Mesodermal cell (in vitro differentiated cells): ENCODE measurements around the gene MOGAT3.

ENCODE experiments used
- H3K27ac ChIP-seq: 2 replicates; pipeline ENCODE4 v1.7.0; 2013; ENCODE audit warnings: mild to moderate bottlenecking, low read depth, low read length, moderate library complexity; ENCODE audit not compliant: severe bottlenecking
- H3K36me3 ChIP-seq: 2 replicates; pipeline ENCODE4 v1.7.1; 2013; ENCODE audit warnings: mild to moderate bottlenecking, low read length, moderate library complexity; ENCODE audit not compliant: control insufficient read depth, insufficient read depth
- H3K4me1 ChIP-seq: one replicate; pipeline ENCODE4 v1.7.1; 2013; ENCODE audit warnings: mild to moderate bottlenecking, low read length; ENCODE audit not compliant: insufficient read depth, control insufficient read depth, poor library complexity, severe bottlenecking
- H3K4me3 ChIP-seq: 2 replicates; pipeline ENCODE4 v1.7.0; 2013; ENCODE audit warnings: low read length, control low read depth, mild to moderate bottlenecking; ENCODE audit not compliant: insufficient read depth, poor library complexity, severe bottlenecking; ENCODE audit errors: extremely low read depth
- H3K9me3 ChIP-seq: 2 replicates; pipeline ENCODE4 v1.7.1; 2013; ENCODE audit warnings: mild to moderate bottlenecking, low read length, moderate library complexity; ENCODE audit not compliant: control insufficient read depth
- WGBS, 2 experiments: methylation state at CpG; one replicate each; pipeline ENCODE4 v1.1.5; 2013; ENCODE audit warnings: missing lambda C conversion rate in 2 of 2; ENCODE audit not compliant: insufficient coverage in 2 of 2; 5-methylcytosine and 5-hydroxymethylcytosine counted together

MOGAT3 gene

GRCh38 chr7:101165075-101165957 lies 35.5 kb downstream of the MOGAT3 start, which contains the start of gene VGF:
TSS of gene VGF (minus strand) at chr7:101165569. CDS start at chr7:101164843, 726 bp downstream.
- H3K4me3 ChIP-seq: peak within 1 kb of the TSS; percentile 47
- peaks cover 61% of the 10 kb centered on the region for H3K4me1 ChIP-seq
- WGBS, 2 experiments: 0 to 1% methylated on average over 58 to 67 of the region's 74 CpGs
- H3K27ac ChIP-seq: peak within 1 kb of the TSS; percentile 11
- peaks cover 3% of the 10 kb centered on the region for H3K36me3 ChIP-seq
- H3K9me3 ChIP-seq: no peaks in the 10 kb centered on the region

DNA sequence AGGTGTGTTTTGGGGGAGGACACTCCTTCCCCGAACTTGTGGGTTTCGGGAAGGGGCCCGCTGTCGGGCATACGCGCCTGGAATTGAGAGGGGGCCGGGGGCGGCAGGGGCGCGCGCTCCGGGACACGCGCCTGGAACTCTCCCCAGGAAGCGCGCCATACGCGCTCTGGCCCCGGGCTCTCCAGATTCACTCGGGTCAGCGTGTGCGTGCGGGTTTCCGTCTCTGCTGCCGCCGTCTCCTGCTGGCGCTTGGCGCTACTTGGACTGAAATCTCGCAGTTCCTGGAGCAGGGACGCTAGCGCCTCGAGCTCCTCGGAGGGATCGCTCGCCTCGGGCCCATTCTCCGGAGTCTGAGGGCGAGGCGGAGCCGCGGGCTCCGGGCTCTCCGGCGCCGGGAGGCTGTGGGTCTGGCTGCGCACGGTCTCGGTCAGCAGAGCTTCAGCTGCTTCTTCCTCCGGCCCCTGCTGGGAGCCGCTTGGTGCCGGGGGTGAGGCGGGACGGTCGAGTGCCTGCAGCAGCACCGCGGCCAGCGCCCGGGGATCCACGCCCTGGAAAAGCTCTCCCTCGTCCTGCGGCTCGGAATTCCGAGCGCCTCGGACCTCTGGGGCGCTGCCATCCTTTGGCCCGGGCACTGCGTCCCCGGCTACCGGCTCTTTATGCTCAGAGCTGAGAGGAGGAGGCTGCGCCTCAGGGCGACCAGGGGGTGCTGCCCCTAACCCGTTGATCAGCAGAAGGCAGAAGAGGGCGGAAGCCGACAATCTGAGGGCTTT lies 36.6 kb downstream of the MOGAT3 start:
- Histone ChIP-seq H3K36me3 (peaks cover 8% of the 10 kb centered on the region), H3K4me1 (peaks cover 58% of the 10 kb centered on the region), H3K27ac (no peak overlapping the region), H3K4me3 (peak overlapping the region; percentile 47), H3K9me3 (no peaks in the 10 kb centered on the region)
- WGBS, 2 experiments: 0 to 1% methylated on average over 72 to 74 of the region's 75 CpGs

DNA sequence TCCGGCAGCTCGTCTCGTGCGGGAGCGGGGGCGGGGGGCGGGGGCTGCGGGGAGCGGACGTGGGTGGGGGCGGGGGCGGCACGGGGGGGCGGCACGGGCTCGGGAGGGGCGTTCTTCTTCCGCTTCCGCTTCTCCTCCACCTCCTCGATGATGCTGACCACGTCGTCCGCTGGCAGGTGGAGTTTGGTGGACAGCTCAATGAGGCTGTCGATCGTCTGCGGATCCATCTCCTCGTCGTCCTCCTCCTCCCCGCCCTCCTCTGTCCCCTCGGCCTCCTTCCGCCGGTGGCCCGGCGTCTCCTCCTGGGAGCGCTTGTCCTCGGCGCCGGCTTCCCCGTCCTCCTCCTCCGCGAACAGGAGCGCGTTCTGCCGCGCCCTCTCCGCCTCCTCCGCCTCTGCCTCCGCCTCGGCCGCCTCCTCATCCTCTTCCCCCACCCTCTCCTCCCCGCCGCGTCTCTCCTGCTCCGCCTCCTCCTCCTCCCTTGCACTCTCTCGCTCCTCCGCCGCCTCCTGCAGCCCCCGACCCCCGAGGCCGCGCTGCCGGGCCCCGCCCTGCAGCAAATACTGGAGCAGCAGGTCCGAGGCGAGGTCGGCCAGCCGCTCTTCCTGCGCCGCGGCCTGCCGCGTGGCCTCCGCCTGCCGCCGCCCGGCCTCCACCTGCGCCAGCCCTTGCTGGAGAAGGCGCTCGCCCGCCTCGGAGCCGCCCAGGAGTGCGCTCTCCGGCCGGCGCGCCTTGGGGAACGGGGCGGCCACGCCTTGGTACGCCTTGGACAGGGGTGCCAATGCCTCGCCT lies 37.4 kb downstream of the MOGAT3 start:
- 0% methylated on average over 40 to 71 of the region's 92 CpGs for WGBS, 2 experiments
- Histone ChIP-seq H3K9me3 (no peaks in the 10 kb centered on the region), H3K4me1 (peaks cover 55% of the 10 kb centered on the region), H3K36me3 (peaks cover 15% of the 10 kb centered on the region), H3K27ac (peak overlapping the region; percentile 23), H3K4me3 (peak overlapping the region; percentile 47)

- peak overlapping the region; percentile 55 for H3K27ac ChIP-seq
Measured at GRCh38 chr7:101162551-101163278, 38.1 kb downstream of the MOGAT3 start.

DNA sequence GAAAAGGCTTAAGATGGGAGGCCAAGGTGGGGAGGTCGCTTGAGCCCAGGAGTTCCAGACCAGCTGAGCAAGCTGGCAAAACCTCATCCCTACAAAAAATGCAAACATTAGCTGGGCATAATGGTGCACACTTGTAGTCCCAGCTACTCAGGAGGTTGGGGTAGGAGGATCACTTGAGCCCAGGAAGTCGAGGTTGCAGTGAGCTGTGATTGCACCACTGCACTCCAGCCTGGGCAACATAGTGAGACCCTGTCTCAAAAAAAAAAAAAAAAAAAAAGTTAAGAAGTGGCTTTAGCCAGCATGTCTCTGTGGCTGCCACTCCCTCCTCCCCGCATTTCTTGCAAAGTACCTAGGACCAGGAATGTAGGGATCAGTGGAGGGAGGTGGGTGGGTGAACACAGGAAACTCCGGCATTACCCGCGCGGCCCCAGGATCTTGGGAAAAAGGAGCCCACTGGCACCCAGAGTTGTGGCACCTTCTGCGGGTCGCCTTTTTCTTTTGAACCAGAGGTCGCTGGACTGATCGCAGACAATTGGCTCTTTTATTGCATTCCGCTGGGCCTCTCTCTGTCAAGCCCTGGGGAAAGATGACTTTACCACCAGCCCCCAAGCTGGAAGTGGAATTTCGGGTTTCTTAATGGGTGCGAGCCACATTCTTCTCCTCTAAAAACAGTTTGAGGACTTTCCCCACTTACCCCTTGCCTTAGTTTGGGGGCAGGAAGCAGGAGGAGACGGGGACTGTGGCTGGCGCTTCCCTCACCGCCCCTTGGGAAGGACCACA lies 39.0 kb downstream of the MOGAT3 start:
- Histone ChIP-seq H3K4me3 (no peak overlapping the region), H3K4me1 (peaks cover 41% of the 10 kb centered on the region), H3K27ac (peak overlapping the region; percentile 55), H3K9me3 (no peaks in the 10 kb centered on the region), H3K36me3 (peaks cover 30% of the 10 kb centered on the region)
- 40 to 53% methylated on average over 8 to 9 of the region's 17 CpGs for WGBS, 2 experiments

More at GRCh38 chr7:101162551-101163278, 38.1 kb downstream of the MOGAT3 start:
- 1 to 2% methylated on average over 29 to 49 of the region's 74 CpGs for WGBS, 2 experiments
- H3K9me3 ChIP-seq: no peaks in the 10 kb centered on the region
- peaks cover 47% of the 10 kb centered on the region for H3K4me1 ChIP-seq
- H3K4me3 ChIP-seq: peak overlapping the region; percentile 47
- H3K36me3 ChIP-seq: peaks cover 22% of the 10 kb centered on the region

DNA sequence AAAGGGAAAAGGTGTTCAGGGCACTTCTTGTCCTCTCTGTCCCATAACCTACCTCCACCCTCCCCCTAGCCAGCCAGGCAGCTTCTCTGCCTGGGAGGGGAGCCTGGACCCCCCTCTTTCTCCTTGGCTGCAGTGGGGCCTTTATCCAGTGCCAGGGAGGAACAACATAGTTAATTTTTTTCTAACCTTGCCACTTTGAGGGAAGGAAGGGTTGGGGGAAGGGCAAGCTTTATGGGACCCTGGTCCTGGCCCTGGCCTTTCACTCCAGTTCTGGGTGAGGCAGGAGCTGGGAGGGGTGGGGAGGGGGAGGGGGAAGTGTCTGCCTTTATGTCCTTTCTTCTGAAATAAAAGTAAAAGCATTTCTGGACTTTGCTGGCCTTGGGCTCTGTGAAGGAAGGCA lies 39.9 kb downstream of the MOGAT3 start:
- peaks cover 38% of the 10 kb centered on the region for H3K36me3 ChIP-seq
- H3K9me3 ChIP-seq: no peaks in the 10 kb centered on the region
- no peak overlapping the region for H3K4me3 ChIP-seq
- peaks cover 50% of the 10 kb centered on the region for H3K4me1 ChIP-seq
- H3K27ac ChIP-seq: no peak overlapping the region

GRCh38 chr7:101159696-101160674 lies 40.9 kb downstream of the MOGAT3 start:
- Histone ChIP-seq H3K27ac (no peak overlapping the region), H3K9me3 (no peaks in the 10 kb centered on the region), H3K4me3 (no peak overlapping the region), H3K4me1 (peaks cover 52% of the 10 kb centered on the region), H3K36me3 (peaks cover 38% of the 10 kb centered on the region)
- WGBS, 2 experiments: 58 to 76% methylated on average over 12 to 14 of the region's 31 CpGs

- H3K4me3 ChIP-seq: no peak overlapping the region
- H3K9me3 ChIP-seq: no peaks in the 10 kb centered on the region
- 87 to 88% methylated on average over 11 to 13 of the region's 14 CpGs for WGBS, 2 experiments
- H3K4me1 ChIP-seq: peaks cover 40% of the 10 kb centered on the region
- H3K27ac ChIP-seq: no peak overlapping the region
- peaks cover 37% of the 10 kb centered on the region for H3K36me3 ChIP-seq
Measured at GRCh38 chr7:101156866-101157589, 43.8 kb downstream of the MOGAT3 start.
